ENCODE results near the gene LCE1F. TPM values are rescaled to one million over a fixed set of nuclear protein-coding genes. Genes with fewer than 3 reads are reported as not detected.

LCE1F gene
- total RNA-seq, 1 experiment from 2014 or later: not detected

DNA sequence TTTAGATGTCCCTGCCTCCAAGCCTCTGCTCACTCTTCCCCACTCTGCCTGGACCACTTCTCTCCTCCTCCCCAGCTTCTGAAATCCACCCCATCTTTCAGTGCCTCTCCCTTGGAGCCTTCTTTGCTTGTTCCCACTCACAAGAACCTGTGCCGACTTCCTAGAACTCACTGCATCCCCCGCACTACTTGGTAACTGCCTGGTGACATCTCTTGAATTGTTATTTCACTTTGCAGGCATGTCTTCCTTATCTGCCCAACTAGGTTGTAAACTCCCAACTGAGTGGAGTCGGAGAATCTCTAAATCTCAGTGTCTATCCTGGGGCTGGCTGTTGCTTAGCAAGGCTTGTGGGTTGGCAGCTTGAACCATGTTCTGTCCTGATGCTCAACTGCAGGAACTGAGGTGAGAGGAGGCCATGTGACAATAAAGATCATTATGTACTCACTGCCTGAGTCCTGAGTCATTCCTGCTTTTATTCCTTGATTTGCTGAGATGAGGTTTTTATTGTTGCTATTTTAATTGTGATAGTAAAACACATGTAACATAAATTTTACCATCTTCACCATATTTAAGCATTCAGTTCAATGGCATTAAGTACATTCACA, 13.2 kb upstream of the LCE1F start (continued):
- TF ChIP-seq NR3C1 (CRISPR knock-in tag; conservative IDR thresholded peaks at IDR 0.05; ENCODE audit: low read depth) (no peak), FOXJ3 (CRISPR knock-in tag; IDR thresholded peaks at IDR 0.05; ENCODE audit: borderline replicate concordance) (no peak), ZNF263 (CRISPR knock-in tag; IDR thresholded peaks at IDR 0.05; ENCODE audit: low read depth) (no peak), NFATC4 (CRISPR knock-in tag; IDR thresholded peaks at IDR 0.05) (no peak), USF1 (CRISPR knock-in tag; IDR thresholded peaks at IDR 0.05) (no peak), KAT7 (CRISPR knock-in tag; IDR thresholded peaks at IDR 0.05; ENCODE audit: borderline replicate concordance) (no peak), RELA (CRISPR knock-in tag; IDR thresholded peaks at IDR 0.05; ENCODE audit: borderline replicate concordance) (no peak), MLX (CRISPR knock-in tag; IDR thresholded peaks at IDR 0.05) (no peak), NFYB (CRISPR knock-in tag; conservative IDR thresholded peaks at IDR 0.05; ENCODE audit: low read depth) (no peak), SP1 (CRISPR knock-in tag; conservative IDR thresholded peaks at IDR 0.05) (no peak), ELF4 (CRISPR knock-in tag; IDR thresholded peaks at IDR 0.05; ENCODE audit: low read depth) (no peak)
- TF ChIP-seq, protein P1, sequence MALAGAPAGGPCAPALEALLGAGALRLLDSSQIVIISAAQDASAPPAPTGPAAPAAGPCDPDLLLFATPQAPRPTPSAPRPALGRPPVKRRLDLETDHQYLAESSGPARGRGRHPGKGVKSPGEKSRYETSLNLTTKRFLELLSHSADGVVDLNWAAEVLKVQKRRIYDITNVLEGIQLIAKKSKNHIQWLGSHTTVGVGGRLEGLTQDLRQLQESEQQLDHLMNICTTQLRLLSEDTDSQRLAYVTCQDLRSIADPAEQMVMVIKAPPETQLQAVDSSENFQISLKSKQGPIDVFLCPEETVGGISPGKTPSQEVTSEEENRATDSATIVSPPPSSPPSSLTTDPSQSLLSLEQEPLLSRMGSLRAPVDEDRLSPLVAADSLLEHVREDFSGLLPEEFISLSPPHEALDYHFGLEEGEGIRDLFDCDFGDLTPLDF (CRISPR knock-in tag; IDR thresholded peaks at IDR 0.05): no peak
- TF ChIP-seq, protein P2, sequence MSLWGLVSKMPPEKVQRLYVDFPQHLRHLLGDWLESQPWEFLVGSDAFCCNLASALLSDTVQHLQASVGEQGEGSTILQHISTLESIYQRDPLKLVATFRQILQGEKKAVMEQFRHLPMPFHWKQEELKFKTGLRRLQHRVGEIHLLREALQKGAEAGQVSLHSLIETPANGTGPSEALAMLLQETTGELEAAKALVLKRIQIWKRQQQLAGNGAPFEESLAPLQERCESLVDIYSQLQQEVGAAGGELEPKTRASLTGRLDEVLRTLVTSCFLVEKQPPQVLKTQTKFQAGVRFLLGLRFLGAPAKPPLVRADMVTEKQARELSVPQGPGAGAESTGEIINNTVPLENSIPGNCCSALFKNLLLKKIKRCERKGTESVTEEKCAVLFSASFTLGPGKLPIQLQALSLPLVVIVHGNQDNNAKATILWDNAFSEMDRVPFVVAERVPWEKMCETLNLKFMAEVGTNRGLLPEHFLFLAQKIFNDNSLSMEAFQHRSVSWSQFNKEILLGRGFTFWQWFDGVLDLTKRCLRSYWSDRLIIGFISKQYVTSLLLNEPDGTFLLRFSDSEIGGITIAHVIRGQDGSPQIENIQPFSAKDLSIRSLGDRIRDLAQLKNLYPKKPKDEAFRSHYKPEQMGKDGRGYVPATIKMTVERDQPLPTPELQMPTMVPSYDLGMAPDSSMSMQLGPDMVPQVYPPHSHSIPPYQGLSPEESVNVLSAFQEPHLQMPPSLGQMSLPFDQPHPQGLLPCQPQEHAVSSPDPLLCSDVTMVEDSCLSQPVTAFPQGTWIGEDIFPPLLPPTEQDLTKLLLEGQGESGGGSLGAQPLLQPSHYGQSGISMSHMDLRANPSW (CRISPR knock-in tag; conservative IDR thresholded peaks at IDR 0.05; ENCODE audit: low read depth): no peak

- CTCF ChIA-PET: no interaction called here
- TF ChIP-seq, protein P1 (CRISPR knock-in tag; IDR thresholded peaks at IDR 0.05): no peak
- TF ChIP-seq NR3C1 (CRISPR knock-in tag; conservative IDR thresholded peaks at IDR 0.05; ENCODE audit: low read depth) (no peak), NR1H2 (CRISPR knock-in tag; IDR thresholded peaks at IDR 0.05) (no peak), CREB1 (CRISPR knock-in tag; IDR thresholded peaks at IDR 0.05) (no peak)
- TF ChIP-seq, protein P3, sequence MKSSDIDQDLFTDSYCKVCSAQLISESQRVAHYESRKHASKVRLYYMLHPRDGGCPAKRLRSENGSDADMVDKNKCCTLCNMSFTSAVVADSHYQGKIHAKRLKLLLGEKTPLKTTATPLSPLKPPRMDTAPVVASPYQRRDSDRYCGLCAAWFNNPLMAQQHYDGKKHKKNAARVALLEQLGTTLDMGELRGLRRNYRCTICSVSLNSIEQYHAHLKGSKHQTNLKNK (CRISPR knock-in tag; IDR thresholded peaks at IDR 0.05): no peak
- Mint-ChIP-seq H3K9me3 (peaks cover 85% of the 10 kb centered on the region), H3K36me3 (peaks cover 68% of the 10 kb centered on the region), H3K4me3 (no peak overlapping the region), H3K27me3 (ENCODE audit: low read depth) (peaks cover 6% of the 10 kb centered on the region; the same call in 1 of the 2 replicates), H3K27ac (no peak overlapping the region), H3K4me1 (no peaks in the 10 kb centered on the region)
- ATAC-seq (no peak), DNase-seq (ENCODE audit: low spot score) (no peak)
- POLR2A ChIA-PET: no interaction called here
Observed at GRCh38 chr1:152768847-152769533, 6.0 kb upstream of the LCE1F start.

Data from WTC11 (cell line).